Lower lobe of right lung (tissue), 2 donors: Measurements from ENCODE around the gene PDRG1. TPM values are rescaled to one million over a fixed set of nuclear protein-coding genes. Genes with fewer than 3 reads are reported as not detected.

ENCODE experiments used
- ATAC-seq, 2 donors: fragments of 200-7000 bp; cut with Tn5 transposase; one replicate each; pipeline ENCODE4 v1.9.1; 2020 to 2022; ENCODE audit warnings: mild to moderate bottlenecking in 2 of 2, moderate library complexity in 2 of 2
- DNase-seq: peaks from one replicate; pipeline ENCODE4 v3.0.0-alpha.2; 2020
- H3K27ac ChIP-seq: fragments of 200-600 bp; one replicate; pipeline ENCODE4 v1.8.0; 2022
- H3K27me3 ChIP-seq: fragments of 200-600 bp; one replicate; pipeline ENCODE4 v1.8.0; 2022; ENCODE audit warnings: low read depth
- H3K36me3 ChIP-seq: fragments of 200-600 bp; one replicate; pipeline ENCODE4 v1.8.0; 2022; ENCODE audit warnings: mild to moderate bottlenecking
- H3K4me1 ChIP-seq: fragments of 200-600 bp; one replicate; pipeline ENCODE4 v1.8.0; 2022
- H3K4me3 ChIP-seq: fragments of 200-600 bp; one replicate; pipeline ENCODE4 v1.8.0; 2022; ENCODE audit warnings: mild to moderate bottlenecking
- H3K9me3 ChIP-seq: fragments of 200-600 bp; one replicate; pipeline ENCODE4 v1.8.0; 2022
- CTCF ChIP-seq: fragments of 200-600 bp; IDR thresholded peaks from one replicate; pipeline ENCODE4 v1.8.0; 2022; ENCODE audit warnings: antibody characterized with exemption, mild to moderate bottlenecking
- intact Hi-C: fragments of 100-400 bp; cut with DNase I; formaldehyde crosslinking; loops from one replicate; pipeline ENCODE4 v1.11.0; 2022
- total RNA-seq: library from RNA; stranded (reverse); fragmentation: NEBNext Ultra II Directional; extraction: Animal tissue kit (Norgen Biotek cat#: 25700); gene quantifications from one replicate; pipeline ENCODE4 v1.2.1, GENCODE V29; 2021
- donor health status: DM: no; HTN: yes; CAD: no; lungs with severe emphysema.

The PDRG1 gene
- total RNA-seq, 1 donor from 2014 or later, result 9.4 TPM

- H3K9me3 ChIP-seq, result no peaks in the 10 kb centered on the region
- no peak overlapping the region for H3K4me3 ChIP-seq
- H3K27ac ChIP-seq, result no peak overlapping the region
- intact Hi-C loops, result no loop called here
- peaks cover 23% of the 10 kb centered on the region for H3K27me3 ChIP-seq
- H3K4me1 ChIP-seq, result no peaks in the 10 kb centered on the region
- no peaks in the 10 kb centered on the region for H3K36me3 ChIP-seq
- TF ChIP-seq CTCF, result no peak
- no peak for ATAC-seq
- no peak for DNase-seq
Measured at GRCh38 chr20:31990641-31991338, 38.9 kb upstream of the PDRG1 start.

GRCh38 chr20:31989030-31989645 lies 37.3 kb upstream of the PDRG1 start:
- H3K27me3 ChIP-seq, result peaks cover 7% of the 10 kb centered on the region
- TF ChIP-seq CTCF, result no peak
- H3K27ac ChIP-seq, result no peak overlapping the region
- H3K9me3 ChIP-seq, result no peaks in the 10 kb centered on the region
- no peak for ATAC-seq
- no peaks in the 10 kb centered on the region for H3K4me1 ChIP-seq
- no peak for DNase-seq
- no peaks in the 10 kb centered on the region for H3K36me3 ChIP-seq
- H3K4me3 ChIP-seq, result no peak overlapping the region
- intact Hi-C loops, result no loop called here

- H3K4me3 ChIP-seq, result no peak overlapping the region
- H3K36me3 ChIP-seq, result no peaks in the 10 kb centered on the region
- no peak for TF ChIP-seq CTCF
- H3K9me3 ChIP-seq, result no peaks in the 10 kb centered on the region
- no peaks in the 10 kb centered on the region for H3K4me1 ChIP-seq
- H3K27ac ChIP-seq, result no peak overlapping the region
- ATAC-seq (no peak), DNase-seq (no peak)
- peaks cover under 1% of the 10 kb centered on the region for H3K27me3 ChIP-seq
- intact Hi-C loops, result no loop called here
Measured at GRCh38 chr20:31988430-31989015, 36.7 kb upstream of the PDRG1 start.

GRCh38 chr20:31987744-31988143 lies 35.9 kb upstream of the PDRG1 start:
- no peak for TF ChIP-seq CTCF
- ATAC-seq, result no peak

GRCh38 chr20:31984981-31985471 lies 33.2 kb upstream of the PDRG1 start:
- DNase-seq (no peak), ATAC-seq (no peak)
- intact Hi-C loops, result no loop called here

More at GRCh38 chr20:31987744-31988143, 35.9 kb upstream of the PDRG1 start:
- Histone ChIP-seq H3K4me1 (no peaks in the 10 kb centered on the region), H3K27me3 (no peaks in the 10 kb centered on the region), H3K9me3 (no peaks in the 10 kb centered on the region), H3K27ac (no peak overlapping the region), H3K36me3 (no peaks in the 10 kb centered on the region), H3K4me3 (no peak overlapping the region)
- intact Hi-C loops, result no loop called here
- DNase-seq, result no peak

More at GRCh38 chr20:31984981-31985471, 33.2 kb upstream of the PDRG1 start:
- no peak for TF ChIP-seq CTCF
- Histone ChIP-seq H3K4me1 (no peaks in the 10 kb centered on the region), H3K9me3 (no peaks in the 10 kb centered on the region), H3K4me3 (no peak overlapping the region), H3K36me3 (no peaks in the 10 kb centered on the region), H3K27ac (no peak overlapping the region), H3K27me3 (no peaks in the 10 kb centered on the region)
